Suprapubic skin (tissue), 4 donors: Measurements from ENCODE around the gene TRPC4. TPM values are rescaled to one million over a fixed set of nuclear protein-coding genes. Genes with fewer than 3 reads are reported as not detected.

Source experiments
- DNase-seq, 2 donors: peaks; one replicate each; pipeline ENCODE4 v3.0.0-alpha.2; 2019; ENCODE audit warnings: low spot score in 2 of 2
- H3K27ac ChIP-seq: fragments of 200-600 bp; sonication (generic); one replicate; pipeline ENCODE4 v1.5.1; 2019
- H3K27me3 ChIP-seq: fragments of 200-600 bp; sonication (generic); one replicate; pipeline ENCODE4 v1.5.1; 2019
- H3K36me3 ChIP-seq: fragments of 200-600 bp; sonication (generic); one replicate; pipeline ENCODE4 v1.5.1; 2019
- H3K4me1 ChIP-seq: fragments of 200-600 bp; sonication (generic); one replicate; pipeline ENCODE4 v1.5.1; 2019
- H3K4me3 ChIP-seq: fragments of 200-600 bp; sonication (generic); one replicate; pipeline ENCODE4 v1.5.1; 2019; ENCODE audit warnings: mild to moderate bottlenecking
- H3K9me3 ChIP-seq: fragments of 200-600 bp; sonication (generic); one replicate; pipeline ENCODE4 v1.5.1; 2019
- EP300 ChIP-seq: sonication (generic); formaldehyde crosslinking; IDR thresholded peaks from one replicate; pipeline ENCODE4 v1.6.1; 2017; ENCODE audit warnings: antibody characterized with exemption
- POLR2A ChIP-seq, 2 donors: fragments of 450-650 bp; IDR thresholded peaks; one replicate each; pipeline ENCODE4 v1.6.1; 2017; ENCODE audit warnings: antibody characterized with exemption in 2 of 2, mild to moderate bottlenecking in 2 of 2, moderate library complexity in 2 of 2
- POLR2AphosphoS5 ChIP-seq, 3 donors: sonication (generic); formaldehyde crosslinking; IDR thresholded peaks; one replicate each; pipeline ENCODE4 v1.6.1; 2017; ENCODE audit warnings: antibody characterized with exemption in 3 of 3
- WGBS: methylation state at CpG from one replicate; pipeline ENCODE4 v1.1.5; 2018; 5-methylcytosine and 5-hydroxymethylcytosine counted together
- total RNA-seq, 4 donors: library from RNA; depleted of rRNA; stranded (reverse); fragments of >200 nt; gene quantifications; one replicate each; pipeline ENCODE4 v1.1.0, GENCODE V29; 2016
- TF ChIP-seq, protein P1 (sequence below), 2 donors: fragments of 200-600 bp in 1 of 2; fragments of 450-650 bp in 1 of 2; sonication (generic) in 1 of 2; IDR thresholded peaks; one replicate each; pipeline ENCODE4 v1.5.1; 2016 to 2019; ENCODE audit warnings: antibody characterized with exemption in 2 of 2, mild to moderate bottlenecking in 1 of 2, moderate library complexity in 1 of 2

TRPC4 gene
- total RNA-seq, 4 donors from 2014 or later, result 0.32 TPM; not detected in 3

DNA sequence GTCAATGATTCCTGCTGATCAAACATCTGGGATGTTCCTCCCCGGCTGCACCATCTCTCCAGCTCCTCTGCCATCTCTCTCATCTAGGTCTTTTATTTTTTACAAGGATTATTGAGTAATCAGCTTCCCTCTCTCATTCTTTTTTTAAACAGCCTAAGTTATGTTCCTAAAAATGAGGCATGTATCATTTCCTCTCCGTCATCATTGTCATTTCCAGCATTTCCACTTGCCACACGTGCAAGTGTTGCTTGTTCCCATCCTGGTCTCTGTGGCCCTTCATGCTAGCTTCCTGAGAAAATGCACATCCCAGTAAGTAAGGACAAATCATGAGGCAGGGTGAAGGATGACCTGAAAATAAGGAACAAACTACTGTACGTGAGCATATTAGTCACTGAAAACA, 168.3 kb downstream of the TRPC4 start:
- no peaks in the 10 kb centered on the region for H3K36me3 ChIP-seq
- no peak for TF ChIP-seq POLR2A (IDR thresholded peaks at IDR 0.05)
- TF ChIP-seq EP300, result no peak
- TF ChIP-seq, protein P1, sequence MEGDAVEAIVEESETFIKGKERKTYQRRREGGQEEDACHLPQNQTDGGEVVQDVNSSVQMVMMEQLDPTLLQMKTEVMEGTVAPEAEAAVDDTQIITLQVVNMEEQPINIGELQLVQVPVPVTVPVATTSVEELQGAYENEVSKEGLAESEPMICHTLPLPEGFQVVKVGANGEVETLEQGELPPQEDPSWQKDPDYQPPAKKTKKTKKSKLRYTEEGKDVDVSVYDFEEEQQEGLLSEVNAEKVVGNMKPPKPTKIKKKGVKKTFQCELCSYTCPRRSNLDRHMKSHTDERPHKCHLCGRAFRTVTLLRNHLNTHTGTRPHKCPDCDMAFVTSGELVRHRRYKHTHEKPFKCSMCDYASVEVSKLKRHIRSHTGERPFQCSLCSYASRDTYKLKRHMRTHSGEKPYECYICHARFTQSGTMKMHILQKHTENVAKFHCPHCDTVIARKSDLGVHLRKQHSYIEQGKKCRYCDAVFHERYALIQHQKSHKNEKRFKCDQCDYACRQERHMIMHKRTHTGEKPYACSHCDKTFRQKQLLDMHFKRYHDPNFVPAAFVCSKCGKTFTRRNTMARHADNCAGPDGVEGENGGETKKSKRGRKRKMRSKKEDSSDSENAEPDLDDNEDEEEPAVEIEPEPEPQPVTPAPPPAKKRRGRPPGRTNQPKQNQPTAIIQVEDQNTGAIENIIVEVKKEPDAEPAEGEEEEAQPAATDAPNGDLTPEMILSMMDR (IDR thresholded peaks at IDR 0.05), result no peak
- peak in 1 of 3 donors; percentile 28 for TF ChIP-seq POLR2AphosphoS5 (IDR thresholded peaks at IDR 0.05)
- H3K27ac ChIP-seq, result no peak overlapping the region
- WGBS, result 46% methylated on average over 4 of the region's 4 CpGs
- H3K4me3 ChIP-seq, result no peak overlapping the region
- no peaks in the 10 kb centered on the region for H3K27me3 ChIP-seq
- no peaks in the 10 kb centered on the region for H3K4me1 ChIP-seq
- no peaks in the 10 kb centered on the region for H3K9me3 ChIP-seq
- DNase-seq, result no peak

DNA sequence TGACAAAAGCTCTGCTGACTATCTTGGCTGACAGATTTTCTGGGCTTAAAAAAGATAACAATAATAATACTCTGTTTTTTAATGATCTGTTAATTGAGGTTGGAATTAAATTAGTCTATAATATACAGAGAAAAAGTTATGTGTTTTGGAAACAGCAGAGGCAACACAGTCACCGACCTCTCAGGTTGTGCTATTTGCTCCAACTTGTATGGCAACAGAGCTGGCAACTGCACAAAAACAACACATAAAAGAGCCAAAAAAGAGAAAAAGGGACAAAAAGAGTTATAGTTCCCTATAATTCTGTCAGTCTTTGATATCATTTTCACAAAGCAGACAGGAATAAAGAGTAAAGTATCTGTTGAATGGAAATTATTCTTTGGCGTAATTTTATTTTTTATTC, 168.7 kb downstream of the TRPC4 start:
- no peak overlapping the region for H3K27ac ChIP-seq

DNA sequence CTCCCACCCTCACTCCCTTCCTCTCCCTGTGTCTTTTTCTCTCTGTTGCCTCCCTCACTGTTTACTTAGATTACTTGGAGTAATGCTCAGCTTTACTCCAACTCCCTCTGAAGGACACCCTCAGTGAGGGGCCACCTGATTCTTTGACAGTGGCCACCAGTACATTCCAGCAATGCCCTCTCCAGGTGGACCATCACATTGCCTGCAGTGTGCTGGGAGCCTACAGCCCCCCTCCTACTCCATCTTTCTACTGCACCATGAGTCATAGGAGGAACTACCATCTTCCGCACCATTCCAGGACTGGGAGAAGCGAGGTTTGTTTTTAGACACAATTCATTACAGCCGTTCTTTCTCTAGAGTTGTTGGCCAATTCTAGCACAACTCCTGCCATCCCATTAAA, 174.4 kb downstream of the TRPC4 start:
- TF ChIP-seq POLR2A (IDR thresholded peaks at IDR 0.05) (no peak), POLR2AphosphoS5 (IDR thresholded peaks at IDR 0.05) (no peak), EP300 (no peak)
- TF ChIP-seq, protein P1 (IDR thresholded peaks at IDR 0.05), result no peak
- H3K36me3 ChIP-seq, result no peaks in the 10 kb centered on the region
- 97% methylated on average over 3 of the region's 3 CpGs for WGBS
- H3K4me1 ChIP-seq, result no peaks in the 10 kb centered on the region
- H3K9me3 ChIP-seq, result no peaks in the 10 kb centered on the region
- no peak overlapping the region for H3K4me3 ChIP-seq
- H3K27ac ChIP-seq, result no peak overlapping the region
- H3K27me3 ChIP-seq, result no peaks in the 10 kb centered on the region
- DNase-seq, result no peak

More for the DNA sequence above, 168.7 kb downstream of the TRPC4 start:
- TF ChIP-seq POLR2A (IDR thresholded peaks at IDR 0.05) (no peak), EP300 (no peak), POLR2AphosphoS5 (IDR thresholded peaks at IDR 0.05) (no peak)
- TF ChIP-seq, protein P1 (IDR thresholded peaks at IDR 0.05), result no peak
- 56% methylated on average over 2 of the region's 2 CpGs for WGBS
- no peaks in the 10 kb centered on the region for H3K4me1 ChIP-seq
- no peaks in the 10 kb centered on the region for H3K9me3 ChIP-seq
- DNase-seq, result no peak
- no peak overlapping the region for H3K4me3 ChIP-seq
- no peaks in the 10 kb centered on the region for H3K36me3 ChIP-seq
- no peaks in the 10 kb centered on the region for H3K27me3 ChIP-seq

DNA sequence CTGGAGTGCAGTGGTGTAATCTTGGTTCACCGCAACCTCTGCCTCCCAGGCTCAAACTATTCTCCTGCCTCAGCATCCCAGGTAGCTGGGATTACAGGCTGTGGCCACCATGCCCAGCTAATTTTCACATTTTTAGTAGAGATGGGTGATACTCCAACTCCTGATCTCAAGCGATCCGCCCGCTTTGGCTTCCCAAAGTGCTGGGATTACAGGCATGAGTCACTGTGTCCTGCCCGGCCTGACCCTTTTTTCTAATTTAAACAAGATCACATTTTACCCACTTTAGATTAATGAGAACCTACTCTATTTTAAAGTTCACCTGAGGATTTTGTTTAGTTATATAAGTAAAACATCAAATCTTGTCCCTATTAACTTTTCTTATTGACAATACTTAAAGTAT, 179.2 kb downstream of the TRPC4 start:
- Histone ChIP-seq H3K27ac (no peak overlapping the region), H3K9me3 (no peaks in the 10 kb centered on the region), H3K4me1 (no peaks in the 10 kb centered on the region), H3K27me3 (no peaks in the 10 kb centered on the region), H3K4me3 (no peak overlapping the region), H3K36me3 (no peaks in the 10 kb centered on the region)
- WGBS, result 82% methylated on average over 5 of the region's 5 CpGs
- no peak for DNase-seq
- TF ChIP-seq POLR2AphosphoS5 (IDR thresholded peaks at IDR 0.05) (no peak), POLR2A (IDR thresholded peaks at IDR 0.05) (no peak), EP300 (no peak)
- TF ChIP-seq, protein P1 (IDR thresholded peaks at IDR 0.05), result no peak

DNA sequence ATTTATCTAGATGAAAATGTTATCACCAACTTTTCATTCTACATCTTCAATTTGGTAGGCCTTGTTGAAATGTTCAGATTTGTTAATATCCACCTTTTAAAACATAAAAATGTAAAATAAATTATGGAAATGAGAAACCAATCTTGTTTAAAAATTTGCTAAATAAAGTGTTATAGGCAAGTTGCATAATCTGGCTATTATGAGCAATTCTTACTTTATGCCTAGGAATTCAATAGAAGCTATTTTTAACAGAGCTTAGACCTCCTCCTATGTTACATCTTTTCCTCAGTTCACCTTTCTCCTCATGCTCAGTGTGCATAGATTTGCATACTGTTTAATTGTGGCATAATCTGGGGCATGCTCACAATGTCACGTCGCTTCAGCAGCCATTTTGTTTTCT, 183.1 kb downstream of the TRPC4 start:
- Histone ChIP-seq H3K9me3 (no peaks in the 10 kb centered on the region), H3K4me3 (no peak overlapping the region), H3K27me3 (no peaks in the 10 kb centered on the region), H3K4me1 (no peaks in the 10 kb centered on the region), H3K27ac (no peak overlapping the region), H3K36me3 (no peaks in the 10 kb centered on the region)
- WGBS, result 95% methylated on average over 2 of the region's 2 CpGs
- TF ChIP-seq, protein P1 (IDR thresholded peaks at IDR 0.05), result no peak
- TF ChIP-seq EP300 (no peak), POLR2A (IDR thresholded peaks at IDR 0.05) (no peak), POLR2AphosphoS5 (IDR thresholded peaks at IDR 0.05) (no peak)
- DNase-seq, result no peak
